Measurements from ENCODE around the gene DGAT2.

Gene DGAT2

DNA sequence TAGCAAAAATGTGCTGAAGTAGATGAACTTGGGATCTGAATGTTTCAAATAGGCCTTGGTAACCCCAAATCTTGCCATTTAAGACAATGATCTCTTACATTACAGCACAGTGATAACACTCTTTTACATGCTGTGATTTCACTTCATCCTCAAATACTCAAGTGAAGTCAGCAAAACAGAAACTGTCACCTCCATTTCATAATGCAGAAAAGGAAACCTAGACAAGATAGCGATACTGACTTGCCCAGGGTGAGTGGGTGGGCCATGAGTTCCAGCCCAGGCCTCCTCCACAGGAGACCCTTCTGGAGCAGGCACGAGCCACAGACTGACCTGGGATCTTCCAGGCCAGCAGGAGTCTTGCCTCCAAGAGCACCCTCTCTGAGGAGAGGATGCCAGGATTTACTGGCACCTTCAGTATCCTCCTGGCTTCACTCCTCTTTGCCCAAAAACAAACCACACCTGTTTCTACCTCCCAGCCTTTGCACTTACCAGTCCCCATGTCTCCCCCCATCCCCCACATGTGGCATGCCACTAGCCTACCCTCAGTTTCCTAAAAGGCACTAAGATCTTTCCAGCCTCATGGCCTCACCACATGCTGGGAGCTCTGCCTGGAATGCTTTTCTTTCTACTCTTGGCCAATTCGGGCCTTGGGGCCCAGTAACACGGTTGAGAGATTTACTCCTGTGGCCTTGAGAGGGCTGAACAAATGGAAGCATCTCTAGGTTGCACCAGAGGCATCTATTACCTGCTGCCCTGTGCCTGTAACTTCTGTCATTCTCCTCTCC is 1.9 kb upstream of the DGAT2 start:
- H3K4me1 ChIP-seq (ENCODE audit: control insufficient read depth in 1 of 2, insufficient read depth in 2 of 2, low read length in 2 of 2) = peaks cover 14 to 24% of the 10 kb centered on the region in 2 donors
- no peaks in the 10 kb centered on the region for H3K9me3 ChIP-seq (ENCODE audit: control insufficient read depth in 1 of 2, low read length in 2 of 2)
- peaks cover 3 to 7% of the 10 kb centered on the region in 2 donors for H3K27me3 ChIP-seq (ENCODE audit: control insufficient read depth in 1 of 2, insufficient read depth in 2 of 2, low read length in 2 of 2)
- H3K4me3 ChIP-seq (ENCODE audit: low read depth in 1 of 2, low read length in 2 of 2) = no peak overlapping the region
- H3K9ac ChIP-seq (ENCODE audit: low read depth in 1 of 2, low read length in 2 of 2) = no peak overlapping the region
- no peak overlapping the region for H3K27ac ChIP-seq (ENCODE audit: low read depth, low read length)
- H3K36me3 ChIP-seq (ENCODE audit: control insufficient read depth in 1 of 2, insufficient read depth in 2 of 2, low read length in 2 of 2) = no peaks in the 10 kb centered on the region

- Histone ChIP-seq H3K9ac (ENCODE audit: low read depth in 1 of 2, low read length in 2 of 2) (no peak overlapping the region), H3K9me3 (ENCODE audit: control insufficient read depth in 1 of 2, low read length in 2 of 2) (no peaks in the 10 kb centered on the region), H3K27me3 (ENCODE audit: control insufficient read depth in 1 of 2, insufficient read depth in 2 of 2, low read length in 2 of 2) (peaks cover 3 to 7% of the 10 kb centered on the region in 2 donors), H3K4me3 (ENCODE audit: low read depth in 1 of 2, low read length in 2 of 2) (no peak overlapping the region), H3K27ac (ENCODE audit: low read depth, low read length) (no peak overlapping the region), H3K36me3 (ENCODE audit: control insufficient read depth in 1 of 2, insufficient read depth in 2 of 2, low read length in 2 of 2) (no peaks in the 10 kb centered on the region), H3K4me1 (ENCODE audit: control insufficient read depth in 1 of 2, insufficient read depth in 2 of 2, low read length in 2 of 2) (peaks cover 14 to 24% of the 10 kb centered on the region in 2 donors)
Measured at GRCh38 chr11:75767228-75767572, 1.4 kb upstream of the DGAT2 start.

- no peak overlapping the region for H3K27ac ChIP-seq (ENCODE audit: low read depth, low read length)
- H3K9me3 ChIP-seq (ENCODE audit: control insufficient read depth in 1 of 2, low read length in 2 of 2) = no peaks in the 10 kb centered on the region
- peak overlapping the region; percentile 46 to 71 for H3K4me3 ChIP-seq (ENCODE audit: low read depth in 1 of 2, low read length in 2 of 2)
- no peak overlapping the region for H3K9ac ChIP-seq (ENCODE audit: low read depth in 1 of 2, low read length in 2 of 2)
- no peaks in the 10 kb centered on the region for H3K36me3 ChIP-seq (ENCODE audit: control insufficient read depth in 1 of 2, insufficient read depth in 2 of 2, low read length in 2 of 2)
- H3K4me1 ChIP-seq (ENCODE audit: control insufficient read depth in 1 of 2, insufficient read depth in 2 of 2, low read length in 2 of 2) = peaks cover 14 to 24% of the 10 kb centered on the region in 2 donors
- H3K27me3 ChIP-seq (ENCODE audit: control insufficient read depth in 1 of 2, insufficient read depth in 2 of 2, low read length in 2 of 2) = peaks cover 3 to 7% of the 10 kb centered on the region in 2 donors
Measured at GRCh38 chr11:75767793-75768111, 826 bp upstream of the DGAT2 start.

DNA sequence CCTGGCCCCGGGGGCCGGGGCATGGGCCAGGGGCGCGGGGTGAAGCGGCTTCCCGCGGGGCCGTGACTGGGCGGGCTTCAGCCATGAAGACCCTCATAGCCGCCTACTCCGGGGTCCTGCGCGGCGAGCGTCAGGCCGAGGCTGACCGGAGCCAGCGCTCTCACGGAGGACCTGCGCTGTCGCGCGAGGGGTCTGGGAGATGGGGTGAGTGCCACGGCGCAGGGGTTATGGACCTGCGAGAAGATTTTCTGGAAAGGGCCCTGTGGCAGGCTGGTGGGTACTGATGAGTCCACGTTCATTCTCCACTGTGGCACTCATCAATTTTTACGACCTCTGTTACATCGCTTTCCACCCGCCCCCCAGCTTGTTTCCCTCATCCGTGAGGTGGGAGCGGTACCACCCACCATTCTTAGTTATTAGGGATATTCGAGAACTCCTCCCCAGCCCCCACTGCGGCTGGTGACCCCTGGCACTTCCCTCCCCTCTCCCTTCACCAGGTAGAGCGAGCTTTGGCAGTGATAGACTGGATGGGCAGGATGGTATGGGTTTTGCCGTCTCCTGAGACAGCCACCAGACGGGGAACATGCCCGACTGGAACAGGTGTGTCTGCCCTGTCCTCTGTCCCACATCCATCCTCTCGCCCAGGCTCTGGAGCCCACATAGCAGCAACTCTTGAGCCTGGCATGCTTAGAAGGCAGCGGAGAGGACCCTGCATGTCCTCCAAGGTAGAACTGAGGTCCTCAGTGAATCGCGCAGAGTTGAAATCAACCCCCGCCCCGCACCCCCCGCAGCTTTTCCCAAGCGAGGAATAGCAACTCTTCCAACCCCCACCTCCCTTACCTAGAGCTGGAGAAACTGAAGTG is 562 bp downstream of the DGAT2 start:
- H3K9ac ChIP-seq (ENCODE audit: low read depth in 1 of 2, low read length in 2 of 2) = peak overlapping the region; percentile 47
- peaks cover 14 to 24% of the 10 kb centered on the region in 2 donors for H3K4me1 ChIP-seq (ENCODE audit: control insufficient read depth in 1 of 2, insufficient read depth in 2 of 2, low read length in 2 of 2)
- peak overlapping the region; percentile 46 to 71 for H3K4me3 ChIP-seq (ENCODE audit: low read depth in 1 of 2, low read length in 2 of 2)
- H3K27me3 ChIP-seq (ENCODE audit: control insufficient read depth in 1 of 2, insufficient read depth in 2 of 2, low read length in 2 of 2) = peaks cover 3 to 7% of the 10 kb centered on the region in 2 donors
- H3K27ac ChIP-seq (ENCODE audit: low read depth, low read length) = no peak overlapping the region
- H3K9me3 ChIP-seq (ENCODE audit: control insufficient read depth in 1 of 2, low read length in 2 of 2) = no peaks in the 10 kb centered on the region
- no peaks in the 10 kb centered on the region for H3K36me3 ChIP-seq (ENCODE audit: control insufficient read depth in 1 of 2, insufficient read depth in 2 of 2, low read length in 2 of 2)

DNA sequence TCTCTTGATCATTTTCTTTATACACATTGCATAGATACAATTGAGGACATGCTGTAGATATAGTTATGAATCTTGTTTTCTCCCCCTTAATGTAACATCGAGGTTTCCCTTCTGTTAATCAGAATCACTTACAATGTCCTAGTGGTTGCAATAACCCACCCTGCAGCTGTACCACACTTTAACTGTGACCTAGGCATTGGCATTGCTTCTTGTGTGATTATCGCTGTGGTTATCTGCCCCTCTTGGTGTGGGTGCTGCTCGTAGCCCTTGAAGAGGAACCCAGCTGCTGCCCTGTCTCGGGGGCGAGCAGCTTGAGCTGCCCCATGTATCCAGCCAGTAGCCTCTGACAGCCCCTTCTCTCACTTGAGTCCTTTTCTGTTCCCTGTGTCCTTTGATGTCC is 1.5 kb downstream of the DGAT2 start:
- Histone ChIP-seq H3K9me3 (ENCODE audit: control insufficient read depth in 1 of 2, low read length in 2 of 2) (no peaks in the 10 kb centered on the region), H3K4me3 (ENCODE audit: low read depth in 1 of 2, low read length in 2 of 2) (no peak overlapping the region), H3K27ac (ENCODE audit: low read depth, low read length) (no peak overlapping the region), H3K4me1 (ENCODE audit: control insufficient read depth in 1 of 2, insufficient read depth in 2 of 2, low read length in 2 of 2) (peaks cover 14 to 24% of the 10 kb centered on the region in 2 donors), H3K36me3 (ENCODE audit: control insufficient read depth in 1 of 2, insufficient read depth in 2 of 2, low read length in 2 of 2) (no peaks in the 10 kb centered on the region), H3K9ac (ENCODE audit: low read depth in 1 of 2, low read length in 2 of 2) (no peak overlapping the region), H3K27me3 (ENCODE audit: control insufficient read depth in 1 of 2, insufficient read depth in 2 of 2, low read length in 2 of 2) (peaks cover 3 to 7% of the 10 kb centered on the region in 2 donors)

DNA sequence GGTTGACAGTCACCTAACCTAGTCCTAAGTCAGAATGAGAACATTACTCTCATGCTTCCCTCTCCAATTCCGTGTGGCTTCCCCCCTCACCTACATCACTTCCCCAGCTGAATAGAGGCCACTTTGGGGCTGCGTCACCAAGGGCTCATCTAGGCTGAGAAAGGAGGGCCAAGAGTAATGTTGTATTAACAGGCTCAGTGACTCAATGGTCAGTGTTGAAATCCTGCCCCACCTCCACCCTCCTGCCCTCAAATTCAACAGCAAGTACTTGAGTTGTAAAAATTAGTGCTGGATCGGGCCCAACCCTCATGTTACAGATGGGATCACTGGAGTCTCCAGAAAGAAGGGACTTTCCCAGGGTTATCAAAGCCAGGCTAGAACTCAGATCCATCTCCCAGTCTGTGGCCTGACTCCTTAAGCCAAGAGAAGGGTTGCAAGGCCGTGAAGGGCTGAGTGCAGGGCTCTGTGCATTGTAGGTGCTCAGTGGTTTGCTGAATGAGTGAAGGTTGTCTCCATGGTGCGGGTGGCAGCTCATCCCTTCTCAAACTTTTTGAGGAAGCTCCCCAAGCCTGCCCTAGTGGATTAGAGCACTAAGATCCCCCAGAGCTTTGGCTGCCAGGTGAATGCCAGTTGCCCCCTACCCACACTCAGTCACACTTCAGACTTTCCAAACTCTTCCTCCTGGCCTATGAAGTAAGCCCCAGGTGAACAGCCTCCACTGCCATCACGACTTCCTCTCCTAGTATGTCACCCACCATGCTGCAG is 3.2 kb downstream of the DGAT2 start:
- H3K27me3 ChIP-seq (ENCODE audit: control insufficient read depth in 1 of 2, insufficient read depth in 2 of 2, low read length in 2 of 2) = peaks cover 0 to 7% of the 10 kb centered on the region in 2 donors
- no peak overlapping the region for H3K4me3 ChIP-seq (ENCODE audit: low read depth in 1 of 2, low read length in 2 of 2)
- H3K9me3 ChIP-seq (ENCODE audit: control insufficient read depth in 1 of 2, low read length in 2 of 2) = no peaks in the 10 kb centered on the region
- H3K27ac ChIP-seq (ENCODE audit: low read depth, low read length) = no peak overlapping the region
- peaks cover 14 to 24% of the 10 kb centered on the region in 2 donors for H3K4me1 ChIP-seq (ENCODE audit: control insufficient read depth in 1 of 2, insufficient read depth in 2 of 2, low read length in 2 of 2)
- H3K36me3 ChIP-seq (ENCODE audit: control insufficient read depth in 1 of 2, insufficient read depth in 2 of 2, low read length in 2 of 2) = no peaks in the 10 kb centered on the region
- H3K9ac ChIP-seq (ENCODE audit: low read depth in 1 of 2, low read length in 2 of 2) = no peak overlapping the region

- Histone ChIP-seq H3K36me3 (ENCODE audit: control insufficient read depth in 1 of 2, insufficient read depth in 2 of 2, low read length in 2 of 2) (no peaks in the 10 kb centered on the region), H3K9me3 (ENCODE audit: control insufficient read depth in 1 of 2, low read length in 2 of 2) (no peaks in the 10 kb centered on the region), H3K4me3 (ENCODE audit: low read depth in 1 of 2, low read length in 2 of 2) (no peak overlapping the region), H3K4me1 (ENCODE audit: control insufficient read depth in 1 of 2, insufficient read depth in 2 of 2, low read length in 2 of 2) (peaks cover 7 to 17% of the 10 kb centered on the region in 2 donors), H3K27me3 (ENCODE audit: control insufficient read depth in 1 of 2, insufficient read depth in 2 of 2, low read length in 2 of 2) (peaks cover 0 to 7% of the 10 kb centered on the region in 2 donors), H3K27ac (ENCODE audit: low read depth, low read length) (no peak overlapping the region), H3K9ac (ENCODE audit: low read depth in 1 of 2, low read length in 2 of 2) (no peak overlapping the region)
Measured at GRCh38 chr11:75773595-75774353, 5.2 kb downstream of the DGAT2 start.

DNA sequence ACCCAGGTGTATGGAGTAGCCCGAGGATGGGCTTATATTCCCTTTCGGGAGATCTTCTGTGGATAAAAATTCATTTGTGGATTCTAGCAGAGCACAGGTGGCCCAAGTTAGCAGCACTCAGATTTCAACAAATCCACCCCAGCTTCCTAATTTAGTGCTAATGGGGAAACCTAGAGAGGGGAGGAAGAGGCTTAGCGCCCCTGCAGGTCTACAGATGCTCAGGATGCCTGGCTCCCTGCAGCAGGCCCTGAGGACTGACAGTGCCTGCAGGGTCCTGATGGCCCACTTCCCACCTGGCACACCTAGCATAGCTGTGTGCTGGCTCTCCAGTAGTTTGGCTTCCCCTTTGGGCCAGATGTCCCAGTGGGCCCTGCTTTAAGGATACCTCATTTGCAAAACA is 6.5 kb downstream of the DGAT2 start:
- no peak overlapping the region for H3K4me3 ChIP-seq (ENCODE audit: low read depth in 1 of 2, low read length in 2 of 2)
- H3K9me3 ChIP-seq (ENCODE audit: control insufficient read depth in 1 of 2, low read length in 2 of 2) = no peaks in the 10 kb centered on the region
- H3K27me3 ChIP-seq (ENCODE audit: control insufficient read depth in 1 of 2, insufficient read depth in 2 of 2, low read length in 2 of 2) = no peaks in the 10 kb centered on the region
- no peak overlapping the region for H3K27ac ChIP-seq (ENCODE audit: low read depth, low read length)
- no peak overlapping the region for H3K9ac ChIP-seq (ENCODE audit: low read depth in 1 of 2, low read length in 2 of 2)
- peaks cover 0 to 6% of the 10 kb centered on the region in 2 donors for H3K4me1 ChIP-seq (ENCODE audit: control insufficient read depth in 1 of 2, insufficient read depth in 2 of 2, low read length in 2 of 2)
- no peaks in the 10 kb centered on the region for H3K36me3 ChIP-seq (ENCODE audit: control insufficient read depth in 1 of 2, insufficient read depth in 2 of 2, low read length in 2 of 2)

DNA sequence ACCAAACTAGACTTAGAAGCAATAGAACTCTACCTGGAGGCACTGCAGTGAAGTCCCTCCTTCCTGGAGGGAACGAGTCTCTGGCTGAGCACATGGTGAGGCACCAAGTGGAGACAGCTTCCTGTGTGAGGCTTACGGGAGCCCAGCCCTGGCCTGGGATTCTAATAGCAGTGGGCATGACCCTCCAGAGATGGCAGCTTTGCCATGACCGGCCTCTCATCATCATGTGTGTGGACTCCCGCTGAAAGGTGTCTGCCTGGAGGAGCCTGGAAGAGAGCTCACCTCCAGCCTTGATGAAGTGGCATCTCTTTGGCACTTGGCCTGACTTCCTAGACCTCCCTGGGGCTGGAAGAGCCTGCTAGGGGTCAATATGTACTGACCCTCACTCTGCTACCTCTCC is 8.0 kb downstream of the DGAT2 start:
- Histone ChIP-seq H3K9me3 (ENCODE audit: control insufficient read depth in 1 of 2, low read length in 2 of 2) (no peaks in the 10 kb centered on the region), H3K27me3 (ENCODE audit: control insufficient read depth in 1 of 2, insufficient read depth in 2 of 2, low read length in 2 of 2) (no peaks in the 10 kb centered on the region), H3K4me1 (ENCODE audit: control insufficient read depth in 1 of 2, insufficient read depth in 2 of 2, low read length in 2 of 2) (no peaks in the 10 kb centered on the region), H3K36me3 (ENCODE audit: control insufficient read depth in 1 of 2, insufficient read depth in 2 of 2, low read length in 2 of 2) (no peaks in the 10 kb centered on the region), H3K27ac (ENCODE audit: low read depth, low read length) (no peak overlapping the region), H3K4me3 (ENCODE audit: low read depth in 1 of 2, low read length in 2 of 2) (no peak overlapping the region), H3K9ac (ENCODE audit: low read depth in 1 of 2, low read length in 2 of 2) (no peak overlapping the region)
